Stomach (tissue), 19 donors: ENCODE data around the gene ITPKC. TPM values are rescaled to one million over a fixed set of nuclear protein-coding genes. Genes with fewer than 3 reads are reported as not detected.
A peak's percentile ranks its signal among the peaks of the same experiment; 100 is the strongest.

ENCODE experiments used
- DNase-seq, 2 donors: peaks; one replicate each; pipeline versions ENCODE4 v3.0.0 to v3.0.0-alpha.2; 2013 to 2019
- H3K27ac ChIP-seq, 5 donors: fragments of 200-600 bp in 4 of 5; sonication (generic) in 4 of 5; one replicate each; pipeline ENCODE4 v1.5.1; 2013 to 2019; ENCODE audit warnings: mild to moderate bottlenecking in 1 of 5, moderate library complexity in 1 of 5
- H3K27me3 ChIP-seq, 3 donors: fragments of 200-600 bp; sonication (generic); one replicate each; pipeline ENCODE4 v1.5.1; 2017 to 2019; ENCODE audit warnings: mixed run types in 1 of 3
- H3K36me3 ChIP-seq, 4 donors: fragments of 200-600 bp; sonication (generic); 1 replicate in 3 of 4; 2 replicates in 1 of 4; pipeline ENCODE4 v1.5.1; 2016 to 2019
- H3K4me1 ChIP-seq, 4 donors: fragments of 200-600 bp; sonication (generic); one replicate each; pipeline ENCODE4 v1.5.1; 2016 to 2019
- H3K4me3 ChIP-seq, 4 donors: fragments of 200-600 bp; sonication (generic) in 3 of 4; one replicate each; pipeline ENCODE4 v1.5.1; 2016 to 2019; ENCODE audit warnings: mild to moderate bottlenecking in 1 of 4
- H3K9me3 ChIP-seq, 4 donors: fragments of 200-600 bp; sonication (generic); one replicate each; pipeline ENCODE4 v1.5.1; 2016 to 2019
- EP300 ChIP-seq: sonication (generic); formaldehyde crosslinking; IDR thresholded peaks from one replicate; pipeline ENCODE4 v1.6.1; 2017; ENCODE audit warnings: antibody characterized with exemption
- POLR2A ChIP-seq, 4 donors: fragments of 450-650 bp; IDR thresholded peaks; one replicate each; pipeline ENCODE4 v1.6.1; 2016; ENCODE audit warnings: antibody characterized with exemption in 4 of 4, control low read depth in 2 of 4, mild to moderate bottlenecking in 1 of 4, moderate library complexity in 1 of 4
- POLR2AphosphoS5 ChIP-seq, 3 donors: sonication (generic); formaldehyde crosslinking; IDR thresholded peaks; one replicate each; pipeline ENCODE4 v1.6.1; 2016; ENCODE audit warnings: antibody characterized with exemption in 3 of 3
- WGBS, 5 donors: extraction: QIAGEN DNeasy Blood & Tissue Kit in 3 of 5; methylation state at CpG; one replicate each; pipeline versions ENCODE4 v1.1.5 to v1.1.7; 2013 to 2018; 5-methylcytosine and 5-hydroxymethylcytosine counted together
- intact Hi-C: fragments of 100-400 bp; cut with DNase I; formaldehyde crosslinking; loops from one replicate; pipeline ENCODE4 v1.15.1; 2023; ENCODE audit warnings: low total_unique reads
- long read RNA-seq, 10 donors: transcript quantifications; one replicate each; lab custom pipeline, GENCODE V29; 2026
- polyA plus RNA-seq, 3 donors: library from polyadenylated mRNA; stranded (reverse); fragments of 200-250 nt; gene quantifications; one replicate each; pipeline ENCODE4 v1.2.3, GENCODE V29; 2013
- total RNA-seq, 5 donors: library from RNA; depleted of rRNA; stranded (reverse); fragments of >200 nt; gene quantifications; one replicate each; pipeline versions ENCODE4 v1.1.0 to v1.2.3, GENCODE V29; 2014 to 2016
- TF ChIP-seq, protein P1 (sequence below), 7 experiments: fragments of 450-650 bp in 4 of 7; fragments of 200-600 bp in 3 of 7; sonication (generic) in 3 of 7; IDR thresholded peaks; one replicate each; pipeline ENCODE4 v1.5.1; 2016 to 2019; ENCODE audit warnings: antibody characterized with exemption in 7 of 7, control low read depth in 2 of 7, mild to moderate bottlenecking in 1 of 7
- donor health status: healthy with polysubstance abuse.
- donor health status: Bipolar disorder and iron deficiency.
- donor health status: healthy.

The ITPKC gene
- 10 to 100 TPM; 17.8 to 84.0 (median 31.4) TPM for total RNA-seq
- polyA plus RNA-seq, result 10 to 100 TPM; 19.7 to 32.2 (median 20.5) TPM
- long read RNA-seq, donor 1, result 0 reads
- long read RNA-seq, donor 2, partial matches to known transcripts, result 0 of 3 reads
- long read RNA-seq, donor 2, other reads (novel, unspliced or antisense), result 0 of 3 reads
- long read RNA-seq, donor 3, partial matches to known transcripts, result 0 of 2 reads
- long read RNA-seq, donor 3, other reads (novel, unspliced or antisense), result 0 of 2 reads
- long read RNA-seq, donor 4, result 0 reads
- long read RNA-seq, donor 5, partial matches to known transcripts, result 0 of 2 reads
- long read RNA-seq, donor 5, other reads (novel, unspliced or antisense), result 0 of 2 reads
- long read RNA-seq, donor 6, partial matches to known transcripts, result 0 of 3 reads
- long read RNA-seq, donor 6, other reads (novel, unspliced or antisense), result 0 of 3 reads
- long read RNA-seq, donor 7, transcript ITPKC-201 (7 exons, 3,385 nt), result major isoform, 6 of 6 reads
- long read RNA-seq, donor 7, partial matches to known transcripts, result 0 of 6 reads
- long read RNA-seq, donor 7, other reads (novel, unspliced or antisense), result 0 of 6 reads
- long read RNA-seq, donor 8, transcript ITPKC-201 (7 exons, 3,385 nt), result major isoform, 6 of 12 reads
- long read RNA-seq, donor 8, partial matches to known transcripts, result 6 of 12 reads
- long read RNA-seq, donor 8, other reads (novel, unspliced or antisense), result 0 of 12 reads
- long read RNA-seq, donor 9, partial matches to known transcripts, result 0 of 2 reads
- long read RNA-seq, donor 9, other reads (novel, unspliced or antisense), result 0 of 2 reads
- long read RNA-seq, donor 10, partial matches to known transcripts, result 0 of 1 reads
- long read RNA-seq, donor 10, other reads (novel, unspliced or antisense), result 0 of 1 reads

DNA sequence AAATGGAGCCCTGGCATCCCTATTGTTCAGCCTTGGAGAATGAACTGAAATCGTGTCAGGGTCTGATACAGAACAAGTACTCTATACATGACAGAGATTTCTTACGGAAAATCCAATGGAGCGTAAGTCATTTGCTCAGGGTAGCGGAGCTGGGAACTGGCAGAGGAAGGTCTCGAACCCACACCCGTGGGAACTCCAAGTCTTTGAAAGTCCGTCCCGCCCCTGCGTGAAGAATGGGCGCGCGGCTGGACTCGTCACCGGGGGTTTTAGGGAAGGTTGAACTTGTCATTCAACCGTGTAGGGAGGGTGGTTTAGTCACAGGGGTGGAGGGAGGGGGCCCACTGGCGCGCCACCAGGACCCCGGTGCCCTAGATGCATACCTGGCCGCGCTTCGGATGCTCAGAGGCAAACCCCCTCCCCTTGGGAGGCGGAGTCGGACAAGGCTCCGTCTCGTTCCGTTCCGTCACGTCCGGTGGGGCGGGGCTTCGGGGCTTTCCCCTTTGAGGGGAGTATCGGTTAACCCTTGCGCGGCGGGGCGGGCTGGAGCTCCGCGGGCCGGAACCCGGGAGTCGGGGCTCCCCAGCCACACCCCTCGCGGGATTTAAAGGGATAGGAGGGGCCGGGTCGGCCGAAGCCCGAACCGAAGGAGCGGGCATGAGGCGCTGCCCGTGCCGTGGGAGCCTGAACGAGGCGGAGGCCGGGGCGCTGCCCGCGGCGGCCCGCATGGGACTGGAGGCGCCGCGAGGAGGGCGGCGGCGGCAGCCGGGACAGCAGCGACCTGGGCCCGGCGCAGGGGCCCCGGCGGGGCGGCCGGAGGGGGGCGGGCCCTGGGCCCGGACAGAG is at the start of gene ITPKC, which contains the start of gene COQ8B:
Gene ITPKC, plus strand, starts transcription at position 631 of the 843 bp plus-strand sequence. Its CDS starts 24 bp downstream, at position 655.
Gene COQ8B, minus strand, starts transcription at position 405 of the 843 bp plus-strand sequence. CDS start 2,254 bp downstream, outside the sequence.
- Histone ChIP-seq H3K27me3 (no peaks in the 10 kb centered on the region), H3K27ac (peak within 1 kb of the TSS; percentile 98 to 100 (median 99)), H3K36me3 (peaks cover 3 to 21% (median 17%) of the 10 kb centered on the region in 4 donors), H3K9me3 (no peaks in the 10 kb centered on the region), H3K4me3 (peak within 1 kb of the TSS; percentile 75 to 88 (median 84)), H3K4me1 (peaks cover 36 to 77% (median 58%) of the 10 kb centered on the region in 4 donors)
- WGBS, 5 donors, result 0 to 1% (median 0%) methylated on average over 15 to 76 of the region's 76 CpGs
- intact Hi-C loops, result no loop called here
- TF ChIP-seq EP300, result no peak
- TF ChIP-seq, protein P1, sequence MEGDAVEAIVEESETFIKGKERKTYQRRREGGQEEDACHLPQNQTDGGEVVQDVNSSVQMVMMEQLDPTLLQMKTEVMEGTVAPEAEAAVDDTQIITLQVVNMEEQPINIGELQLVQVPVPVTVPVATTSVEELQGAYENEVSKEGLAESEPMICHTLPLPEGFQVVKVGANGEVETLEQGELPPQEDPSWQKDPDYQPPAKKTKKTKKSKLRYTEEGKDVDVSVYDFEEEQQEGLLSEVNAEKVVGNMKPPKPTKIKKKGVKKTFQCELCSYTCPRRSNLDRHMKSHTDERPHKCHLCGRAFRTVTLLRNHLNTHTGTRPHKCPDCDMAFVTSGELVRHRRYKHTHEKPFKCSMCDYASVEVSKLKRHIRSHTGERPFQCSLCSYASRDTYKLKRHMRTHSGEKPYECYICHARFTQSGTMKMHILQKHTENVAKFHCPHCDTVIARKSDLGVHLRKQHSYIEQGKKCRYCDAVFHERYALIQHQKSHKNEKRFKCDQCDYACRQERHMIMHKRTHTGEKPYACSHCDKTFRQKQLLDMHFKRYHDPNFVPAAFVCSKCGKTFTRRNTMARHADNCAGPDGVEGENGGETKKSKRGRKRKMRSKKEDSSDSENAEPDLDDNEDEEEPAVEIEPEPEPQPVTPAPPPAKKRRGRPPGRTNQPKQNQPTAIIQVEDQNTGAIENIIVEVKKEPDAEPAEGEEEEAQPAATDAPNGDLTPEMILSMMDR (IDR thresholded peaks at IDR 0.05), result peak in 1 of 7 experiments; percentile 29
- TF ChIP-seq POLR2AphosphoS5 (IDR thresholded peaks at IDR 0.05), result peak; percentile 76 to 97 (median 95)
- TF ChIP-seq POLR2A (IDR thresholded peaks at IDR 0.05), result peak in 2 of 4 donors; percentile 58 to 60
- peak; percentile 100 for DNase-seq

DNA sequence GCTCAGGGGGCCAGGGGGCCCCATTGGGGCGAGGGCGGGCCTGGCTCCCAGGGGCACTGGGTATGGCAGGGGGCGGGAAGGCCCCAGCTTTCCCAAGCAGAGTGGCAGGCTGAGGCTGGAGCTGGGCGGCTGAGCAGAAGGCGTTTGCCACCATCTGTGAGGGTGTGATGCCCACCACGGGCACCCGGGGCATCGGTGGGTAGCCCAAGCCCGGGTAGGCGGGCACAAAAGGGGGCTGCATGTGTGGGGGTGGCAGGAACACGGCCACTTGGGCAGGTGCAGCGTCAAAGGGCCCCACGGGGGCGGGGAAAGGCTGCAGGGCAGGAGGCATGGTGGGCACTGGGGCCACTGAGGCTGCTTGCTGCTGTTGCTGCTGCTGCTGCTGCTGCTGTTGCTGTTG is 49.3 kb upstream of the ITPKC start:
- Histone ChIP-seq H3K27me3 (no peaks in the 10 kb centered on the region), H3K9me3 (no peaks in the 10 kb centered on the region), H3K4me3 (no peak overlapping the region), H3K36me3 (peaks cover 39 to 61% (median 59%) of the 10 kb centered on the region in 4 donors), H3K27ac (peak overlapping the region in 1 of 5 donors; percentile 93), H3K4me1 (peaks cover 9 to 34% (median 17%) of the 10 kb centered on the region in 4 donors)
- TF ChIP-seq, protein P1 (IDR thresholded peaks at IDR 0.05), result no peak
- TF ChIP-seq EP300, result no peak
- TF ChIP-seq POLR2A (IDR thresholded peaks at IDR 0.05), result no peak
- no peak for TF ChIP-seq POLR2AphosphoS5 (IDR thresholded peaks at IDR 0.05)
- no peak for DNase-seq
- intact Hi-C loops, result no loop called here
- WGBS, 5 donors, result 80 to 98% (median 90%) methylated on average over 4 to 14 of the region's 14 CpGs

DNA sequence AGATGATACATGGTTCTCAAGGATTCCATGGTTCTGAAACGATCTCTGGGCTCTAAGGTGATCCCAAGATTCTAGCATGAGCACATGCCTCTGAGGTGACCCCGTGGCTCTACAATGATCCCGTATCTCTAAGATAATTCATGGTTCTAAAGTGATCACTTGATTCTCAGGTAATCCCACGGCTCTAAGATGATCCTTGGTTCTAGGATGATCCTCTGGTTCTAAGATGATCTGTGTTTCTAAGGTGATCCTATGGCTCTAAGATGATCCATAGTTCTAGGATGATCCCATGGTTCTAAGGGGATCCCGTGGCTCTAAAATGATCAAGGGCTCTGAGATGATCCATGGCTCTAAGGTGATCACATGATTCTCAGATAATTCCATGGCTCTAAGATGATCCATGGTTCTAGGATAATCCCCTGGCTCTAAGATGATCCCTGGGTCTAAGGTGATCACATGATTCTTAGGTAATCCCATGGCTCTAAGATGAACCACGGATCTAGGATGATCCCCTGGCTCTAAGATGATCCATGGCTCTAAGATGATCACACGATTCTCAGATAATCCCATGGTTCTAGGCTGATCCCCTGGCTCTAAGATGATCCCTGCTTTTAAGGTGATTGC is 47.8 kb upstream of the ITPKC start:
- Histone ChIP-seq H3K27me3 (no peaks in the 10 kb centered on the region), H3K27ac (no peak overlapping the region), H3K36me3 (peaks cover 54 to 76% (median 74%) of the 10 kb centered on the region in 4 donors), H3K9me3 (no peaks in the 10 kb centered on the region), H3K4me1 (peaks cover 0 to 24% (median 2%) of the 10 kb centered on the region in 4 donors), H3K4me3 (no peak overlapping the region)
- DNase-seq, result no peak
- TF ChIP-seq, protein P1 (IDR thresholded peaks at IDR 0.05), result no peak
- no peak for TF ChIP-seq EP300
- TF ChIP-seq POLR2AphosphoS5 (IDR thresholded peaks at IDR 0.05), result no peak
- no peak for TF ChIP-seq POLR2A (IDR thresholded peaks at IDR 0.05)
- WGBS, 5 donors, result 87 to 96% (median 88%) methylated on average over 7 of the region's 7 CpGs
- intact Hi-C loops, result no loop called here
